ENCODE data around the gene TOR2A.

TOR2A gene

GRCh38 chr9:127711226-127711701, 23.8 kb downstream of the TOR2A start:
- no peak for DNase-seq (ENCODE audit: low spot score)
- TF ChIP-seq CTCF (IDR thresholded peaks at IDR 0.05; ENCODE audit: borderline replicate concordance, control extremely low read depth, extremely low read depth, insufficient read depth, missing control alignments) = no peak
- in situ Hi-C loops (cut with MboI; ENCODE audit: low sequenced_read_pairs, unreplicated experiment) = no loop called here

GRCh38 chr9:127710204-127710783, 24.8 kb downstream of the TOR2A start:
- no peak for TF ChIP-seq CTCF (IDR thresholded peaks at IDR 0.05; ENCODE audit: borderline replicate concordance, control extremely low read depth, extremely low read depth, insufficient read depth, missing control alignments)
- in situ Hi-C loops (cut with MboI; ENCODE audit: low sequenced_read_pairs, unreplicated experiment) = no loop called here

GRCh38 chr9:127708952-127709587, 26.0 kb downstream of the TOR2A start:
- DNase-seq (ENCODE audit: low spot score) = no peak
- in situ Hi-C loops (cut with MboI; ENCODE audit: low sequenced_read_pairs, unreplicated experiment) = no loop called here
- TF ChIP-seq CTCF (IDR thresholded peaks at IDR 0.05; ENCODE audit: borderline replicate concordance, control extremely low read depth, extremely low read depth, insufficient read depth, missing control alignments) = no peak

More at GRCh38 chr9:127710204-127710783, 24.8 kb downstream of the TOR2A start:
- DNase-seq (ENCODE audit: low spot score) = no peak

- DNase-seq (ENCODE audit: low spot score) = no peak
- in situ Hi-C loops (cut with MboI; ENCODE audit: low sequenced_read_pairs, unreplicated experiment) = no loop called here
- no peak for TF ChIP-seq CTCF (IDR thresholded peaks at IDR 0.05; ENCODE audit: borderline replicate concordance, control extremely low read depth, extremely low read depth, insufficient read depth, missing control alignments)
Observed at GRCh38 chr9:127707766-127708165, 27.3 kb downstream of the TOR2A start.

GRCh38 chr9:127706836-127707241, 28.3 kb downstream of the TOR2A start, which contains the start of gene CFAP157:
TSS of gene CFAP157 (plus strand) at chr9:127706988. CDS start at chr9:127707032, 44 bp downstream.
- no peak for DNase-seq (ENCODE audit: low spot score)
- in situ Hi-C loops (cut with MboI; ENCODE audit: low sequenced_read_pairs, unreplicated experiment) = no loop called here
- no peak for TF ChIP-seq CTCF (IDR thresholded peaks at IDR 0.05; ENCODE audit: borderline replicate concordance, control extremely low read depth, extremely low read depth, insufficient read depth, missing control alignments)

GRCh38 chr9:127705577-127706379, 29.3 kb downstream of the TOR2A start:
- in situ Hi-C loops (cut with MboI; ENCODE audit: low sequenced_read_pairs, unreplicated experiment) = no loop called here
- no peak for DNase-seq (ENCODE audit: low spot score)
- TF ChIP-seq CTCF (IDR thresholded peaks at IDR 0.05; ENCODE audit: borderline replicate concordance, control extremely low read depth, extremely low read depth, insufficient read depth, missing control alignments) = no peak

All from GM13976 (cell line).